IMR-90 (cell line): ENCODE measurements around the gene PIM3.

Experiments
- BHLHE40 ChIP-seq: fragments of 150-350 bp; IDR thresholded peaks from 2 replicates; pipeline ENCODE4 v1.6.1; 2016; ENCODE audit warnings: mild to moderate bottlenecking, low read depth, low read length
- CEBPB ChIP-seq: IDR thresholded peaks from 2 replicates; pipeline ENCODE4 v1.6.1; 2012; ENCODE audit warnings: low read depth, low read length, improper control_type of control experiment
- CHD1 ChIP-seq: IDR thresholded peaks from 2 replicates; pipeline ENCODE4 v1.6.1; 2012; ENCODE audit warnings: low read depth, low read length, improper control_type of control experiment
- FOS ChIP-seq: fragments of 150-350 bp; IDR thresholded peaks from 2 replicates; pipeline ENCODE4 v1.6.1; 2016; ENCODE audit warnings: low read depth, low read length
- MAFK ChIP-seq: IDR thresholded peaks from 2 replicates; pipeline ENCODE4 v1.6.1; 2012; ENCODE audit warnings: low read depth, low read length, improper control_type of control experiment
- MAZ ChIP-seq: IDR thresholded peaks from 2 replicates; pipeline ENCODE4 v1.6.1; 2012; ENCODE audit warnings: low read depth, mild to moderate bottlenecking, low read length, improper control_type of control experiment, moderate library complexity, borderline replicate concordance
- MXI1 ChIP-seq: IDR thresholded peaks from 2 replicates; pipeline ENCODE4 v1.6.1; 2012; ENCODE audit warnings: low read depth, mild to moderate bottlenecking, low read length, moderate library complexity, borderline replicate concordance
- POLR2A ChIP-seq: IDR thresholded peaks from 2 replicates; pipeline ENCODE4 v1.6.1; 2012; ENCODE audit warnings: mild to moderate bottlenecking, low read depth, low read length
- RAD21 ChIP-seq: IDR thresholded peaks from 2 replicates; pipeline ENCODE4 v1.6.1; 2012; ENCODE audit warnings: low read length, improper control_type of control experiment
- RFX5 ChIP-seq: IDR thresholded peaks from 2 replicates; pipeline ENCODE4 v1.8.0; 2012; ENCODE audit warnings: low read depth, mild to moderate bottlenecking, low read length, moderate library complexity
- SMC3 ChIP-seq: fragments of 150-350 bp; IDR thresholded peaks from 2 replicates; pipeline ENCODE4 v1.6.1; 2016; ENCODE audit warnings: low read depth, mild to moderate bottlenecking, antibody characterized with exemption, low read length, moderate library complexity
- TF ChIP-seq, protein P1 (sequence below): conservative IDR thresholded peaks from 2 replicates; pipeline ENCODE4 v1.5.1; 2012; ENCODE audit warnings: mild to moderate bottlenecking, low read depth, low read length, improper control_type of control experiment
- TF ChIP-seq, protein P2 (sequence below): fragments of 150-350 bp; IDR thresholded peaks from 2 replicates; pipeline ENCODE4 v1.6.1; 2017; ENCODE audit warnings: mild to moderate bottlenecking, antibody characterized with exemption, low read length, low read depth
- TF ChIP-seq, protein P3 (sequence below): fragments of 150-350 bp; IDR thresholded peaks from 2 replicates; pipeline ENCODE4 v1.6.1; 2016; ENCODE audit warnings: low read depth, mild to moderate bottlenecking, low read length, moderate library complexity, borderline replicate concordance

- TF ChIP-seq, protein P1, sequence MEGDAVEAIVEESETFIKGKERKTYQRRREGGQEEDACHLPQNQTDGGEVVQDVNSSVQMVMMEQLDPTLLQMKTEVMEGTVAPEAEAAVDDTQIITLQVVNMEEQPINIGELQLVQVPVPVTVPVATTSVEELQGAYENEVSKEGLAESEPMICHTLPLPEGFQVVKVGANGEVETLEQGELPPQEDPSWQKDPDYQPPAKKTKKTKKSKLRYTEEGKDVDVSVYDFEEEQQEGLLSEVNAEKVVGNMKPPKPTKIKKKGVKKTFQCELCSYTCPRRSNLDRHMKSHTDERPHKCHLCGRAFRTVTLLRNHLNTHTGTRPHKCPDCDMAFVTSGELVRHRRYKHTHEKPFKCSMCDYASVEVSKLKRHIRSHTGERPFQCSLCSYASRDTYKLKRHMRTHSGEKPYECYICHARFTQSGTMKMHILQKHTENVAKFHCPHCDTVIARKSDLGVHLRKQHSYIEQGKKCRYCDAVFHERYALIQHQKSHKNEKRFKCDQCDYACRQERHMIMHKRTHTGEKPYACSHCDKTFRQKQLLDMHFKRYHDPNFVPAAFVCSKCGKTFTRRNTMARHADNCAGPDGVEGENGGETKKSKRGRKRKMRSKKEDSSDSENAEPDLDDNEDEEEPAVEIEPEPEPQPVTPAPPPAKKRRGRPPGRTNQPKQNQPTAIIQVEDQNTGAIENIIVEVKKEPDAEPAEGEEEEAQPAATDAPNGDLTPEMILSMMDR: peak; percentile 17; the same call in 1 of the 2 replicates
- TF ChIP-seq RAD21 (no peak), SMC3 (no peak), POLR2A (peak; percentile 93), RFX5 (no peak), FOS (no peak), CEBPB (no peak), MAFK (no peak), BHLHE40 (no peak), MAZ (peak; percentile 91; the same call in 1 of the 2 replicates), CHD1 (no peak), MXI1 (peak; percentile 29)
- TF ChIP-seq, protein P2, sequence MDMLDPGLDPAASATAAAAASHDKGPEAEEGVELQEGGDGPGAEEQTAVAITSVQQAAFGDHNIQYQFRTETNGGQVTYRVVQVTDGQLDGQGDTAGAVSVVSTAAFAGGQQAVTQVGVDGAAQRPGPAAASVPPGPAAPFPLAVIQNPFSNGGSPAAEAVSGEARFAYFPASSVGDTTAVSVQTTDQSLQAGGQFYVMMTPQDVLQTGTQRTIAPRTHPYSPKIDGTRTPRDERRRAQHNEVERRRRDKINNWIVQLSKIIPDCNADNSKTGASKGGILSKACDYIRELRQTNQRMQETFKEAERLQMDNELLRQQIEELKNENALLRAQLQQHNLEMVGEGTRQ: no peak; the same call in 1 of the 2 replicates
- TF ChIP-seq, protein P3, sequence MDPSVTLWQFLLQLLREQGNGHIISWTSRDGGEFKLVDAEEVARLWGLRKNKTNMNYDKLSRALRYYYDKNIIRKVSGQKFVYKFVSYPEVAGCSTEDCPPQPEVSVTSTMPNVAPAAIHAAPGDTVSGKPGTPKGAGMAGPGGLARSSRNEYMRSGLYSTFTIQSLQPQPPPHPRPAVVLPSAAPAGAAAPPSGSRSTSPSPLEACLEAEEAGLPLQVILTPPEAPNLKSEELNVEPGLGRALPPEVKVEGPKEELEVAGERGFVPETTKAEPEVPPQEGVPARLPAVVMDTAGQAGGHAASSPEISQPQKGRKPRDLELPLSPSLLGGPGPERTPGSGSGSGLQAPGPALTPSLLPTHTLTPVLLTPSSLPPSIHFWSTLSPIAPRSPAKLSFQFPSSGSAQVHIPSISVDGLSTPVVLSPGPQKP: no peak
Observed at GRCh38 chr22:49917974-49918910, 42.3 kb upstream of the PIM3 start, which contains the start of the genes ALG12 and CRELD2.
